Pancreas (tissue), 10 donors: ENCODE data around the gene CSNK1A1. TPM values are rescaled to one million over a fixed set of nuclear protein-coding genes. Genes with fewer than 3 reads are reported as not detected.

ENCODE experiments used
- ATAC-seq, 4 donors: fragments of 200-7000 bp; cut with Tn5 transposase; one replicate each; pipeline versions ENCODE4 v1.8.0 to v1.9.1; 2020; ENCODE audit warnings: mild to moderate bottlenecking in 4 of 4, moderate library complexity in 4 of 4
- DNase-seq, 6 donors: peaks; one replicate each; pipeline ENCODE4 v3.0.0-alpha.2; 2020
- FAIRE-seq: peaks from 2 replicates; lab custom pipeline; 2012; peaks lifted over from hg19 to GRCh38; lab: Jason Lieb, UNC
- H3K27ac ChIP-seq, 4 donors: fragments of 200-600 bp; sonication (generic); 1 replicate in 3 of 4; 2 replicates in 1 of 4; pipeline versions ENCODE4 v1.5.0 to v1.8.0; 2020
- H3K27me3 ChIP-seq, 4 donors: fragments of 200-600 bp; one replicate each; pipeline ENCODE4 v1.8.0; 2021
- H3K36me3 ChIP-seq, 3 donors: fragments of 200-600 bp; sonication (generic) in 1 of 3; one replicate each; pipeline versions ENCODE4 v1.5.0 to v1.8.0; 2020 to 2021
- H3K4me1 ChIP-seq, 3 donors: fragments of 200-600 bp; one replicate each; pipeline ENCODE4 v1.8.0; 2021
- H3K4me3 ChIP-seq, 4 donors: fragments of 200-600 bp; sonication (generic) in 2 of 4; one replicate each; pipeline versions ENCODE4 v1.5.0 to v1.8.0; 2020 to 2021
- H3K9me3 ChIP-seq, 4 donors: fragments of 200-600 bp; one replicate each; pipeline ENCODE4 v1.8.0; 2021
- WGBS, 2 donors: extraction: QIAGEN DNeasy Blood & Tissue Kit; methylation state at CpG; one replicate each; pipeline ENCODE4 v1.1.7; 2013; 5-methylcytosine and 5-hydroxymethylcytosine counted together
- intact Hi-C, 3 donors: fragments of 100-400 bp; cut with DNase I; formaldehyde crosslinking; loops; one replicate each; pipeline versions ENCODE4 v1.11.1 to v1.14.2; 2022
- polyA plus RNA-seq, 2 donors: library from polyadenylated mRNA; stranded (reverse); fragments of 200-250 nt; gene quantifications; one replicate each; pipeline ENCODE4 v1.2.3, GENCODE V29; 2013
- total RNA-seq, 6 donors: library from RNA; stranded (reverse); fragmentation: NEBNext Ultra II Directional in 4 of 6; extraction: Animal tissue kit (Norgen Biotek cat#: 25700) in 4 of 6; gene quantifications; one replicate each; pipeline versions ENCODE4 v1.2.1 to v1.2.4, GENCODE V29; 2021 to 2023
- TF ChIP-seq, protein P1 (sequence below), 4 donors: fragments of 200-600 bp; sonication (generic) in 3 of 4; IDR thresholded peaks; one replicate each; pipeline versions ENCODE4 v1.5.0 to v1.8.0; 2021; ENCODE audit warnings: antibody characterized with exemption in 4 of 4
- donor health status: healthy with polysubstance abuse.
- donor health status: DM: no; HTN: no; CAD: no; lungs with moderate emphysema.
- donor health status: DM: no; HTN: no; CAD: no.
- donor health status: control.
- donor health status: control.
- donor health status: Bipolar disorder and iron deficiency.
- donor health status: DM: yes; HTN: yes; CAD: no.
- donor health status: DM: no; HTN: no; CAD: no.
- donor health status: DM: no; HTN: no; CAD: no.
- donor health status: DM: yes; HTN: yes; CAD: no.

CSNK1A1 gene
- total and polyA plus RNA-seq, 8 donors = 23.0 to 98.1 (median 74.1) TPM

DNA sequence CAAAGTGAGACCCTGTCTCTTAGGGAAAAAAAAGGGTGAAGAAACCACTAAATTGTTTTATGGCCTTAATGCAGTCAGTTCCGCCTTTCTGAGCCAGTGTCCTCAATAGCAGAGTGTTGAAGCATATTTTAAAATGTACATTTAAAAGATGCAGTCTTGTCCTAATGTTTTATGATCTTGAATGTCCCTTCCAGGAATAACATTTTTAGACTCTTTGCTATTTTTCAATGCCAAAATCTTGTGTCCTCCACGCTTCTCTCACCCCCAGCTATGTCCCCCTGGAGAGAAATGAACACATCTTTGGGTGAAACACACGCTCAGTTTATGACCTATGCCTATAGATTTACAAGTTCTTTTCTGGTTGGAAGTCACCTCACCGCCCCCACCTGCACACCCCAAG is 69.8 kb downstream of the CSNK1A1 start:
- Histone ChIP-seq H3K4me3 (no peak overlapping the region), H3K27ac (no peak overlapping the region), H3K4me1 (peaks cover 3 to 11% (median 5%) of the 10 kb centered on the region in 3 donors), H3K36me3 (no peaks in the 10 kb centered on the region), H3K27me3 (no peaks in the 10 kb centered on the region), H3K9me3 (no peaks in the 10 kb centered on the region)
- FAIRE-seq (no peak), ATAC-seq (no peak), DNase-seq (no peak)
- TF ChIP-seq, protein P1, sequence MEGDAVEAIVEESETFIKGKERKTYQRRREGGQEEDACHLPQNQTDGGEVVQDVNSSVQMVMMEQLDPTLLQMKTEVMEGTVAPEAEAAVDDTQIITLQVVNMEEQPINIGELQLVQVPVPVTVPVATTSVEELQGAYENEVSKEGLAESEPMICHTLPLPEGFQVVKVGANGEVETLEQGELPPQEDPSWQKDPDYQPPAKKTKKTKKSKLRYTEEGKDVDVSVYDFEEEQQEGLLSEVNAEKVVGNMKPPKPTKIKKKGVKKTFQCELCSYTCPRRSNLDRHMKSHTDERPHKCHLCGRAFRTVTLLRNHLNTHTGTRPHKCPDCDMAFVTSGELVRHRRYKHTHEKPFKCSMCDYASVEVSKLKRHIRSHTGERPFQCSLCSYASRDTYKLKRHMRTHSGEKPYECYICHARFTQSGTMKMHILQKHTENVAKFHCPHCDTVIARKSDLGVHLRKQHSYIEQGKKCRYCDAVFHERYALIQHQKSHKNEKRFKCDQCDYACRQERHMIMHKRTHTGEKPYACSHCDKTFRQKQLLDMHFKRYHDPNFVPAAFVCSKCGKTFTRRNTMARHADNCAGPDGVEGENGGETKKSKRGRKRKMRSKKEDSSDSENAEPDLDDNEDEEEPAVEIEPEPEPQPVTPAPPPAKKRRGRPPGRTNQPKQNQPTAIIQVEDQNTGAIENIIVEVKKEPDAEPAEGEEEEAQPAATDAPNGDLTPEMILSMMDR (IDR thresholded peaks at IDR 0.05) = no peak
- 78 to 95% methylated on average over 4 of the region's 4 CpGs for WGBS, 2 donors
- intact Hi-C loops = no loop called here

DNA sequence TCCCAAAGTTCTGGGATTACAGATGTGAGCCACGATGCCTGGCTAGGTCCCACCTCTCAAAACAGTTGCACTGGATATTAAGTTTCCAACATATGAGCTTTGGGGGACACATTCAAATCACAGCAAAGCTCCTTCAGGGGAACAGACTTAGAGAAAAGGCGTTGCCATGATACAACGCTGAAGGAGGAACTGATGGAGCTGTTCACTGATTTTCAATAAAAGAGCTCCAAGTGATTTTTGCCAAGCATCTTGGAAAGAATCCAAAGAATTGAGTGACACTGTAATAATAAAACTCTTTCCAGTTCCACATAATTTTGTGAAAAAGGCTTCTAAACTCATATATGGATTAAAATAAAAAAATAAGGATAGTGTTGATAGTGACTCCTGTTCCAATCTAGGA is 72.5 kb downstream of the CSNK1A1 start:
- FAIRE-seq (no peak), ATAC-seq (no peak), DNase-seq (no peak)
- intact Hi-C loops = no loop called here
- Histone ChIP-seq H3K27ac (no peak overlapping the region), H3K36me3 (no peaks in the 10 kb centered on the region), H3K9me3 (no peaks in the 10 kb centered on the region), H3K4me3 (no peak overlapping the region), H3K4me1 (no peaks in the 10 kb centered on the region), H3K27me3 (no peaks in the 10 kb centered on the region)
- WGBS, 2 donors = 77 to 78% methylated on average over 3 of the region's 3 CpGs
- TF ChIP-seq, protein P1 (IDR thresholded peaks at IDR 0.05) = no peak

DNA sequence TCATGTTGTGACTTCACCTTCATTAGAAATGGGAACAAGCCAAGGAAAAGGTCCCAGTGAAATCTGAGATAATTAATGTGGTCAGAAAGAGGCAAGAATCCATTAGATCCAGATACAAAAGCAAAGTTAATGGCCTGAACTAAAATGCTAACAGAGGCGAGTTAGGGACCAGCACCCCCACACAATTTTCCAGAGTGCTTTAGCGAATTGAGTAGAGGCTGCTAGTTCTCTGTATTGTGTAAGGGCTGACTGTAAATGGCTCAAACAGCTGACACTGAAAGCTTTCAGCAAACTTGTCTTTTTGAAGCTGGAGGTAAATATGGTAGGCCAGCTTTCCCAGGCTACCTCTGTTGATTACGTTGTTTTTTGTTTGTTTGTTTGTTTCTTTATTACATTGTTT is 75.5 kb downstream of the CSNK1A1 start:
- H3K9me3 ChIP-seq = no peaks in the 10 kb centered on the region
- DNase-seq (no peak), FAIRE-seq (no peak), ATAC-seq (peak in 2 of 4 donors; percentile 35 to 49)
- WGBS, 2 donors = 86 to 90% methylated on average over 3 of the region's 3 CpGs
- TF ChIP-seq, protein P1 (IDR thresholded peaks at IDR 0.05) = no peak
- H3K36me3 ChIP-seq = no peaks in the 10 kb centered on the region
- no peaks in the 10 kb centered on the region for H3K27me3 ChIP-seq
- no peak overlapping the region for H3K4me3 ChIP-seq
- intact Hi-C loops = no loop called here
- peaks cover 0 to 9% (median 0%) of the 10 kb centered on the region in 3 donors for H3K4me1 ChIP-seq
- no peak overlapping the region for H3K27ac ChIP-seq

DNA sequence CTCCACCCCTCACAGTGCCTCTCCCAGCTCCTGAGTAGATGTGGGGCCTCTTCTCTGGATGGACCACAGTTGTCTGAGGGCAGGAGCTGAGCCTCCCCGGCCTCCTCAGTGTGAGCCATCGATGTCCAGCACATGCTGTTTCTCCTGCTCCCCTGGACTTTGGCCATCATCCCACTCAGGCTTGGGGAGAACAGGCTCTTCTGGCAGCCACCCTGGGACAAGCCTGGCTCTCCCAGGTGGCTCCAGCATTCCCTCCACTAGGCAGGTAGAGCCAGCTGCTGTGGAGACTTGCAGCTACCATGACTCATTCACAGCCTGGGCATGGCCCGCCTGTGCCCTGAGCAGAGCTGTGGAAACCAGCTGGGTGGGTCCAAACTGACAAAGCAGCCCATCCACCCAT is 77.0 kb downstream of the CSNK1A1 start:
- no peaks in the 10 kb centered on the region for H3K9me3 ChIP-seq
- 63 to 65% methylated on average over 3 of the region's 3 CpGs for WGBS, 2 donors
- no peak overlapping the region for H3K4me3 ChIP-seq
- peak in 5 of 6 donors; percentile 53 to 78 (median 56) for DNase-seq
- H3K4me1 ChIP-seq = peaks cover 0 to 9% (median 0%) of the 10 kb centered on the region in 3 donors
- H3K27me3 ChIP-seq = no peaks in the 10 kb centered on the region
- TF ChIP-seq, protein P1 (IDR thresholded peaks at IDR 0.05) = no peak
- H3K36me3 ChIP-seq = no peaks in the 10 kb centered on the region
- no peak overlapping the region for H3K27ac ChIP-seq
- ATAC-seq = peak; percentile 82 to 85 (median 82)
- intact Hi-C loops = no loop called here
- FAIRE-seq = no peak

DNA sequence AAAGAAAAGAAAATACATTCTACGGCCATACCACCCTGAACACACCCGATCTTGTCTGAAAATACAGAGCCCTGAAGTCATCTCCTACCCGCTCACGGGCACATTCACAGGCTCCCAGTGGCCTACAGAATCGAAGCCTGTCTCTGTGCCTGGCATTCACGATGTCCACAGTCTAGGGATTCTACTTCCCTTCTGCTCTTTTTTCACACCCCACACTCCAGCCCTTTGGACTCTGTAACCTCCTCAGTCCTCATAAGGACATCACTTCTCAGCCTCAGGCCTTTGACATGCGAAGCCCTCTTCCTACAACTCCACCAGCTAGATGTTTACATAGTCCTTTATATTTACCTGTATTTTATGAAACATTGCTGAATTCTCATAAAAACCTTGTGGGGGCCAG is 77.8 kb downstream of the CSNK1A1 start:
- Histone ChIP-seq H3K4me1 (peaks cover 0 to 9% (median 0%) of the 10 kb centered on the region in 3 donors), H3K27ac (no peak overlapping the region), H3K9me3 (no peaks in the 10 kb centered on the region), H3K27me3 (no peaks in the 10 kb centered on the region), H3K4me3 (no peak overlapping the region), H3K36me3 (no peaks in the 10 kb centered on the region)
- intact Hi-C loops = no loop called here
- DNase-seq (no peak), FAIRE-seq (no peak), ATAC-seq (no peak)
- 95 to 99% methylated on average over 7 of the region's 7 CpGs for WGBS, 2 donors
- TF ChIP-seq, protein P1 (IDR thresholded peaks at IDR 0.05) = no peak
